Esophagus muscularis mucosa (tissue), 4 donors: ENCODE results near the gene DND1. TPM values are rescaled to one million over a fixed set of nuclear protein-coding genes. Genes with fewer than 3 reads are reported as not detected.
A peak's percentile ranks its signal among the peaks of the same experiment; 100 is the strongest.
"Not testable (repeated sequence)": the region's sequence is repeated elsewhere in the genome, so short reads cannot be mapped to it uniquely, and the experiment has no call there.

ENCODE experiments used
- DNase-seq: peaks from one replicate; pipeline ENCODE4 v3.0.0-alpha.2; 2017; ENCODE audit errors: extremely low spot score
- H3K27ac ChIP-seq, 4 donors: fragments of 200-600 bp; sonication (generic); replicated peaks in 1 of 4; 1 replicate in 3 of 4; 2 replicates in 1 of 4; pipeline ENCODE4 v1.5.1; 2016 to 2019; ENCODE audit warnings: mild to moderate bottlenecking in 1 of 4
- H3K27me3 ChIP-seq, 4 donors: fragments of 200-600 bp; sonication (generic); one replicate each; pipeline versions ENCODE4 v1.5.1 to v1.6.0; 2016 to 2019
- H3K36me3 ChIP-seq, 4 donors: fragments of 200-600 bp; sonication (generic); one replicate each; pipeline ENCODE4 v1.5.1; 2016 to 2019
- H3K4me1 ChIP-seq, 4 donors: fragments of 200-600 bp; sonication (generic); one replicate each; pipeline ENCODE4 v1.5.1; 2016 to 2019
- H3K4me3 ChIP-seq, 4 donors: fragments of 200-600 bp; sonication (generic); 1 replicate in 2 of 4; 2 replicates in 2 of 4; pipeline ENCODE4 v1.5.1; 2016 to 2019; ENCODE audit warnings: mild to moderate bottlenecking in 4 of 4, moderate library complexity in 1 of 4
- H3K9me3 ChIP-seq, 4 donors: fragments of 200-600 bp; sonication (generic); 1 replicate in 3 of 4; 2 replicates in 1 of 4; pipeline ENCODE4 v1.5.1; 2016 to 2019
- EP300 ChIP-seq: sonication (generic); formaldehyde crosslinking; IDR thresholded peaks from one replicate; pipeline ENCODE4 v1.6.1; 2017; ENCODE audit warnings: antibody characterized with exemption
- POLR2A ChIP-seq: fragments of 450-650 bp; IDR thresholded peaks from one replicate; pipeline ENCODE4 v1.6.1; 2017; ENCODE audit warnings: antibody characterized with exemption, moderate library complexity, mild to moderate bottlenecking, low read depth
- POLR2AphosphoS5 ChIP-seq, 2 donors: sonication (generic); formaldehyde crosslinking; IDR thresholded peaks; one replicate each; pipeline ENCODE4 v1.6.1; 2017; ENCODE audit warnings: antibody characterized with exemption in 2 of 2
- WGBS: methylation state at CpG from one replicate; pipeline ENCODE4 v1.1.5; 2018; 5-methylcytosine and 5-hydroxymethylcytosine counted together
- intact Hi-C: fragments of 100-400 bp; cut with DNase I; formaldehyde crosslinking; loops from one replicate; pipeline ENCODE4 v1.15.1; 2023
- total RNA-seq, 4 donors: library from RNA; depleted of rRNA; stranded (reverse); fragments of >200 nt; gene quantifications; one replicate each; pipeline versions ENCODE4 v1.1.0 to v1.2.1, GENCODE V29; 2016
- TF ChIP-seq, protein P1 (sequence below), 3 experiments: fragments of 200-600 bp in 2 of 3; fragments of 450-650 bp in 1 of 3; sonication (generic) in 2 of 3; IDR thresholded peaks; one replicate each; pipeline ENCODE4 v1.5.1; 2017 to 2019; ENCODE audit warnings: antibody characterized with exemption in 3 of 3, mild to moderate bottlenecking in 2 of 3, moderate library complexity in 1 of 3

Gene DND1
- total RNA-seq, 4 donors from 2014 or later, result 0.46 to 0.83 (median 0.66) TPM; not detected in 1

DNA sequence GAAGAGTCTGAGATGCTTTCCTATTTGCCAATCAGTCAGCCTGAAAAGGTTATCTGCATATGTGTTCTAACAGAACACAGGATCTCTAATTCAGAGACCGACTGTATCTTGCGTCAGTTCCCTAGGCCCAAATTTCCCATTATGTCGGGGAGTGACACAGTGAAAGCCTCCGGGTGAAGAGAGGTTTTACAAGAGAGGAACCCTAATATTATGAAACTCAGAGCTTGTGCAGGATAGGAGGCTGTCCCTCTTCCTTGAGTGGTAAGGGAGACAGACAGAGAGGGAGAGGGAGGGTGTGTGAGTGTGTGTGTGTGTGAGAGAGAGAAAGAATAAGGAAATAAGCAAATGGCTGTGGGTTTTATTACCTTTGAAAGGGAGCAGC, 42.3 kb downstream of the DND1 start:
- WGBS, result 89% methylated on average over 4 of the region's 4 CpGs
- TF ChIP-seq POLR2A (no peak), EP300 (no peak)
- H3K4me3 ChIP-seq, result peak overlapping the region; percentile 59 to 66 (median 61)
- H3K27ac ChIP-seq, result peak overlapping the region; percentile 45 to 71 (median 61)
- no peak for DNase-seq
- H3K27me3 ChIP-seq, result no peaks in the 10 kb centered on the region
- no peaks in the 10 kb centered on the region for H3K36me3 ChIP-seq
- peaks cover 8 to 31% (median 24%) of the 10 kb centered on the region in 4 donors for H3K4me1 ChIP-seq
- H3K9me3 ChIP-seq, result no peaks in the 10 kb centered on the region
- intact Hi-C loops, result no loop called here

DNA sequence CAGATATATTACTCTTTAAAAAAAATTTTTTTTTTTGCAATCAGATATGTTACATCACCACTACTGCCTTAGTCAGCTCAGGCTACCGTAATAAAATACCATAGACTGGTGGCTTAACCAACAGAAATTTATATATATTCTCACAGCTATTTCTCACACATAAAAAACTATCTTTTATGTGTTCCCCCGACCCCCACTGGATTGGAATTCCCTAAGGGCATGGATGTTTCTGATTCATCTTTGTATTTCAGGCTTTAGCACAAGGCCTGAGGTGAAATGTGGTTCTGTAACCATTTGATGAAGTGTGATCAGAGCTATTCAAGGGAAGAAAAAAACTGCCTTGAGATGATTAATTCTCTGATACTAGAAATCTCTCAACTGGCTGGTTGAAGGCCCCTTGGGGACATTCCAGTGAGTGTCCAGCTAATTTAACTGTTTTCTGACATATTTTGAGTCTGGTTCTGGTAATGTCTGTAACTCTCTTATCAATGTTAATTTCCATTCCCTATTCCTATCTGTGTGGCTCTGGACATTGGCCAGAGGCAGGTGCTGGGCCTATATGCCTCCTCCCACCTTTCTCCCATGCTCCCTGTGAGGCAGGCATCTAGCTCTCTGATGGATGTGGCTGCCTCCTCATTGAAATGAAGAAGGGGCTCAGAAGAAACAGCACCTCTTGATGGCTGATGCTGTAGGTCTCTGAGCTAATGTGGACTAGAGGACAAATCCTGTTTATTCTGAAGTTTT, 42.9 kb downstream of the DND1 start:
- Histone ChIP-seq H3K4me1 (peaks cover 8 to 31% (median 24%) of the 10 kb centered on the region in 4 donors), H3K27ac (peak overlapping the region in 3 of 4 donors; percentile 45 to 71 (median 51)), H3K36me3 (no peaks in the 10 kb centered on the region), H3K9me3 (no peaks in the 10 kb centered on the region), H3K4me3 (peak overlapping the region; percentile 59 to 66 (median 61)), H3K27me3 (no peaks in the 10 kb centered on the region)
- 52% methylated on average over 2 of the region's 2 CpGs for WGBS
- intact Hi-C loops, result no loop called here
- DNase-seq, result no peak
- TF ChIP-seq POLR2A (no peak), EP300 (no peak), POLR2AphosphoS5 (IDR thresholded peaks at IDR 0.05) (no peak)
- TF ChIP-seq, protein P1, sequence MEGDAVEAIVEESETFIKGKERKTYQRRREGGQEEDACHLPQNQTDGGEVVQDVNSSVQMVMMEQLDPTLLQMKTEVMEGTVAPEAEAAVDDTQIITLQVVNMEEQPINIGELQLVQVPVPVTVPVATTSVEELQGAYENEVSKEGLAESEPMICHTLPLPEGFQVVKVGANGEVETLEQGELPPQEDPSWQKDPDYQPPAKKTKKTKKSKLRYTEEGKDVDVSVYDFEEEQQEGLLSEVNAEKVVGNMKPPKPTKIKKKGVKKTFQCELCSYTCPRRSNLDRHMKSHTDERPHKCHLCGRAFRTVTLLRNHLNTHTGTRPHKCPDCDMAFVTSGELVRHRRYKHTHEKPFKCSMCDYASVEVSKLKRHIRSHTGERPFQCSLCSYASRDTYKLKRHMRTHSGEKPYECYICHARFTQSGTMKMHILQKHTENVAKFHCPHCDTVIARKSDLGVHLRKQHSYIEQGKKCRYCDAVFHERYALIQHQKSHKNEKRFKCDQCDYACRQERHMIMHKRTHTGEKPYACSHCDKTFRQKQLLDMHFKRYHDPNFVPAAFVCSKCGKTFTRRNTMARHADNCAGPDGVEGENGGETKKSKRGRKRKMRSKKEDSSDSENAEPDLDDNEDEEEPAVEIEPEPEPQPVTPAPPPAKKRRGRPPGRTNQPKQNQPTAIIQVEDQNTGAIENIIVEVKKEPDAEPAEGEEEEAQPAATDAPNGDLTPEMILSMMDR (IDR thresholded peaks at IDR 0.05), result no peak

DNA sequence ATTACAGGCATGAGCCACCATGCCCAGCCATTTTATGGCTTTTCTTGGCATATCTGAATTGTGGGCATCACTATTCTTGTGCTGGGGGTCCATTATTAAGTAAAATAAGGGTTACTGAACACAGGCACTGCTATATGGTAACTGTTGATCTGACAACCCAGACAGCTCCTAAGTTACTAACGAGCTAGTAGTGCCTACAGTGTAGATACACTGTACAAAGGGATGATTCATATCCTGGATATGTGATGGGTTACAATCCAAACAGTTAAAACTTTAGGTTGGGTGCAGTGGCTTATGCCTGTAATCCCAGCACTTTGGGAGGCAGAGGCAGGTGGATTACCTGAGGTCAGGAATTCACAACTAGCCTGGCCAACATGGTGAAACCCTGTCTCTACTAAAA, 44.7 kb downstream of the DND1 start:
- TF ChIP-seq POLR2A (no peak), POLR2AphosphoS5 (IDR thresholded peaks at IDR 0.05) (no peak), EP300 (no peak)
- TF ChIP-seq, protein P1 (IDR thresholded peaks at IDR 0.05), result no peak
- H3K4me1 ChIP-seq, result peaks cover 8 to 24% (median 23%) of the 10 kb centered on the region in 4 donors
- no peak for DNase-seq
- no peak overlapping the region for H3K4me3 ChIP-seq
- no peaks in the 10 kb centered on the region for H3K9me3 ChIP-seq
- H3K36me3 ChIP-seq, result no peaks in the 10 kb centered on the region
- intact Hi-C loops, result no loop called here
- no peak overlapping the region for H3K27ac ChIP-seq
- 25% methylated on average over 1 of the region's 1 CpG for WGBS
- no peaks in the 10 kb centered on the region for H3K27me3 ChIP-seq

DNA sequence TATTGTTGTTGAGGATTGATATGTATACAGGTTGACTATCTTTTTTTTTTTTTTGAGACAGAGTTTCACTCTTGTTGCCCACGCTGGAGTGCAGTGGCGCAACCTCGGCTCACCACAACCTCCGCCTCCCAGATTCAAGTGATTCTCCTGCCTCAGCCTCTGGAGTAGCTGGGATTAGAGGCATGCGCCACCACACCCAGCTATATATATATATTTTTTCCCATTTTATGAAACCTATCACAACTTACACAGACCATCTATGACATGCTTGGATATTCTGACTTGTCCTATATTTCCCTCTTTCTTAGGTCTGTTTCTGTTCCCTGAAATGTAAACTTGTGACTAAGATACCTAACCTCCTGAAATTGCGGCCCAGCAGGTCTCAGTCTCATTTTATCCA, 45.4 kb downstream of the DND1 start:
- no peak overlapping the region for H3K4me3 ChIP-seq
- no peak overlapping the region for H3K27ac ChIP-seq
- H3K27me3 ChIP-seq, result no peaks in the 10 kb centered on the region
- no peak for TF ChIP-seq EP300
- TF ChIP-seq, protein P1 (IDR thresholded peaks at IDR 0.05), result no peak
- TF ChIP-seq POLR2AphosphoS5 (IDR thresholded peaks at IDR 0.05), result no peak
- no peak for TF ChIP-seq POLR2A
- peaks cover 8 to 18% (median 16%) of the 10 kb centered on the region in 4 donors for H3K4me1 ChIP-seq
- no peaks in the 10 kb centered on the region for H3K36me3 ChIP-seq
- no peaks in the 10 kb centered on the region for H3K9me3 ChIP-seq
- no peak for DNase-seq
- 93% methylated on average over 6 of the region's 6 CpGs for WGBS
- intact Hi-C loops, result no loop called here

DNA sequence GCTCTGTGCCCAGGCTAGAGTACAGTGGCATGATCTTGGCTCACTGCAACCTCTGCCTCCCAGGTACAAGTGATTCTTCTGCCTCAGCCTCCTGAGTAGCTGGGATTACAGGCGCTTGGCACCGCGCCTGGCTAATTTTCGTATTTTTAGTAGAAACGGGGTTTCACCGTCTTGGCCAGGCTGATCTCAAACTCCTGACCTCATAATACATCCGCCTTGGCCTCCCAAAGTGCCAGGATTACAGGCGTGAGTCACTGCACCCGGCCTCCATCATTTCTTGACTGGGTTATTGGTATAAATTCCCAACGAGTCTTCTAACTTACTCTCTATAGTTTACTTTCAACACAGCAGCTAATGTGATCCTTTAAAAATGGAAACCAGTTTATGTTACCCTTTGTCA, 48.5 kb downstream of the DND1 start:
- H3K27ac ChIP-seq, H3K9me3 ChIP-seq, H3K27me3 ChIP-seq, H3K36me3 ChIP-seq, H3K4me1 ChIP-seq, H3K4me3 ChIP-seq, DNase-seq, intact Hi-C loops: not testable (repeated sequence)
- WGBS, result 84% methylated on average over 10 of the region's 10 CpGs

DNA sequence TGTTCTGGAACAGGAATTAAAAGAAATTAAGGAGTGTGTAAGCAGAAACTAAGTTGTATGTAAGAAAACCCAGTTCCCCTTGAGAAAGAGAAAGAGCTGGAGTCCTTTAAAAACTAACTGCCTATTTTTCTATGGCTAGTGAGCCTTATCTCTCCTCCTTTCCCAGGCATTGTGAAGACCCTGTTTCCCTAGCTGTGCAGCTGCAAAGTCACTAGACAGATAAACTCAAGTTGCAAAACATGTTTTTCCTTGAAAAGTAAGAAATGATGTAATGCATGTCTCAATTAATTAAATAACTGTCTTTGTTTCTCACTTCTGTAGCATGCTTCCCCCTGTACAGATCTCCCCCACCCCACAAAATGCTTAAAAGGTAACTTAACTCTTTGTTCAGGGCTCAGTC, 50.3 kb downstream of the DND1 start:
- H3K9me3 ChIP-seq, H3K27me3 ChIP-seq, H3K4me1 ChIP-seq, intact Hi-C loops, H3K27ac ChIP-seq, H3K4me3 ChIP-seq, H3K36me3 ChIP-seq, DNase-seq: not testable (repeated sequence)
